Measurements from ENCODE around the gene KRTAP12-4.

KRTAP12-4 gene

DNA sequence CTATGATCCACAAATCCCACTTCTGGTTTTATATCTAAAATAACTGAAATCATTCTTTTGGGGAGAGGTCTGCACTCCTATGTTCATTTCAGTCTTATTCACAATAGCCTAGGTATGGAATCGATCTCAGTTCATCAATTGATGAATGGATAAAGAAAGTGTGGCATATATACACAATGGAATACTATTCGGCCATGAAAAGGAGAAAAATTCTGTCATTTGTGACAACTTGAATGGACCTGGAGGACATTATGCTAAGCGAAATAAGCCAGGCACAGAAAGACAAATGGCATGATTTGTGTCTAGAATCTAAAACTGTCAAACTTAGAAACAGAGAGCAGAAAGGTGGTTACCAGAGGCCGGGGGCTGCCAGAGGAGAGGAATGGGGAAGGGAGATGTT is 48.0 kb downstream of the KRTAP12-4 start:
- no peak for DNase-seq

Data from CD4-positive, alpha-beta T cell treated with Interleukin-4 for 4 hours (primary cell).